ENCODE data around the gene SLTM.

DNA sequence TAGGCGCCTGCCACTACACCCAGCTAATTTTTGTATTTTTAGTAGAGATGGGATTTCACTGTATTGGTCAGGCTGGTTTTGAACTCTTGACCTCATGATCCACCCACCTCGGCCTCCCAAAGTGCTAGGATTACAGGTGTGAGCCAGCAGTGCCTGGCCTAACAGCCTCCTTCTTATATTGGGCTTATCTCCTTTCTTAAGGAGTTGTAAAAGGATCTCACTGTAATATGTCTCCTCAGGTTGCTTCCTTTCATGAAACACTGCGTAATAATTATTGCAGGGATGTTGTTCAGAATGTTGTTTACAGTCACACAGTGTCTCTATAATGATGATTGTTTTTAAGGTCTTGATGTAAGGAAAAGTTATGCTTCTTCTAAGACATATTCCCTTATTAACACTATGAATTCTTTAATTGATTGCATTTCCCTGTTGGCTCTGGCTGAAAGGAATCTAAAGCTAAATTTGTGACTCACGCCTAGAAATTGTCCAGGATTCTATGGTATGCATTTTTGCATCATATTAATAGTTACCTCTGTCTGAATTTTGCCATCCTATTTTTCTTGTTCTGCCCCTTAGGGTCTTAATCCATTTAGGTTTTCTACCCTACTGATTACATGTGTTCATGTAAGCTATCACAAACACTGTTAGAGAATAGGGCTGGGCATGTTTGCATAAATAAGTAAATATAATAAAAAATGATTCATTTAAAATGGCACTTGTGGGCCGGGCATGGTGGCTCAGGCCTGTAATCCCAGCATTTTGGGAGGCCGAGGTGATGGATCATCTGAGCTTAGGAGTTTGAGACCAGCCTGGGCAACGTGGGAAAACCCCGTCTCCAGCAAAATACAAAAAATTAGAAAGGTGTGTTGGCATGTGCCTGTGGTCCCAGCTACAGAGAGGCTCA, 29.4 kb upstream of the SLTM start:
- no peak for TF ChIP-seq EZH2 (IDR thresholded peaks at IDR 0.05; ENCODE audit: borderline replicate concordance, insufficient read depth, low read length, poor library complexity, severe bottlenecking)
- TF ChIP-seq, protein P1, sequence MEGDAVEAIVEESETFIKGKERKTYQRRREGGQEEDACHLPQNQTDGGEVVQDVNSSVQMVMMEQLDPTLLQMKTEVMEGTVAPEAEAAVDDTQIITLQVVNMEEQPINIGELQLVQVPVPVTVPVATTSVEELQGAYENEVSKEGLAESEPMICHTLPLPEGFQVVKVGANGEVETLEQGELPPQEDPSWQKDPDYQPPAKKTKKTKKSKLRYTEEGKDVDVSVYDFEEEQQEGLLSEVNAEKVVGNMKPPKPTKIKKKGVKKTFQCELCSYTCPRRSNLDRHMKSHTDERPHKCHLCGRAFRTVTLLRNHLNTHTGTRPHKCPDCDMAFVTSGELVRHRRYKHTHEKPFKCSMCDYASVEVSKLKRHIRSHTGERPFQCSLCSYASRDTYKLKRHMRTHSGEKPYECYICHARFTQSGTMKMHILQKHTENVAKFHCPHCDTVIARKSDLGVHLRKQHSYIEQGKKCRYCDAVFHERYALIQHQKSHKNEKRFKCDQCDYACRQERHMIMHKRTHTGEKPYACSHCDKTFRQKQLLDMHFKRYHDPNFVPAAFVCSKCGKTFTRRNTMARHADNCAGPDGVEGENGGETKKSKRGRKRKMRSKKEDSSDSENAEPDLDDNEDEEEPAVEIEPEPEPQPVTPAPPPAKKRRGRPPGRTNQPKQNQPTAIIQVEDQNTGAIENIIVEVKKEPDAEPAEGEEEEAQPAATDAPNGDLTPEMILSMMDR (IDR thresholded peaks at IDR 0.05; ENCODE audit: poor library complexity, severe bottlenecking) = no peak
- TF ChIP-seq EP300 (conservative IDR thresholded peaks at IDR 0.05; ENCODE audit: poor library complexity, severe bottlenecking) = no peak
- TF ChIP-seq, protein P2, sequence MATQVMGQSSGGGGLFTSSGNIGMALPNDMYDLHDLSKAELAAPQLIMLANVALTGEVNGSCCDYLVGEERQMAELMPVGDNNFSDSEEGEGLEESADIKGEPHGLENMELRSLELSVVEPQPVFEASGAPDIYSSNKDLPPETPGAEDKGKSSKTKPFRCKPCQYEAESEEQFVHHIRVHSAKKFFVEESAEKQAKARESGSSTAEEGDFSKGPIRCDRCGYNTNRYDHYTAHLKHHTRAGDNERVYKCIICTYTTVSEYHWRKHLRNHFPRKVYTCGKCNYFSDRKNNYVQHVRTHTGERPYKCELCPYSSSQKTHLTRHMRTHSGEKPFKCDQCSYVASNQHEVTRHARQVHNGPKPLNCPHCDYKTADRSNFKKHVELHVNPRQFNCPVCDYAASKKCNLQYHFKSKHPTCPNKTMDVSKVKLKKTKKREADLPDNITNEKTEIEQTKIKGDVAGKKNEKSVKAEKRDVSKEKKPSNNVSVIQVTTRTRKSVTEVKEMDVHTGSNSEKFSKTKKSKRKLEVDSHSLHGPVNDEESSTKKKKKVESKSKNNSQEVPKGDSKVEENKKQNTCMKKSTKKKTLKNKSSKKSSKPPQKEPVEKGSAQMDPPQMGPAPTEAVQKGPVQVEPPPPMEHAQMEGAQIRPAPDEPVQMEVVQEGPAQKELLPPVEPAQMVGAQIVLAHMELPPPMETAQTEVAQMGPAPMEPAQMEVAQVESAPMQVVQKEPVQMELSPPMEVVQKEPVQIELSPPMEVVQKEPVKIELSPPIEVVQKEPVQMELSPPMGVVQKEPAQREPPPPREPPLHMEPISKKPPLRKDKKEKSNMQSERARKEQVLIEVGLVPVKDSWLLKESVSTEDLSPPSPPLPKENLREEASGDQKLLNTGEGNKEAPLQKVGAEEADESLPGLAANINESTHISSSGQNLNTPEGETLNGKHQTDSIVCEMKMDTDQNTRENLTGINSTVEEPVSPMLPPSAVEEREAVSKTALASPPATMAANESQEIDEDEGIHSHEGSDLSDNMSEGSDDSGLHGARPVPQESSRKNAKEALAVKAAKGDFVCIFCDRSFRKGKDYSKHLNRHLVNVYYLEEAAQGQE (IDR thresholded peaks at IDR 0.05; ENCODE audit: borderline replicate concordance) = no peak
- TF ChIP-seq MXI1 (conservative IDR thresholded peaks at IDR 0.05; ENCODE audit: poor library complexity, severe bottlenecking) = no peak
- no peak for TF ChIP-seq POLR2AphosphoS5 (IDR thresholded peaks at IDR 0.05)
